Trophoblast cell (in vitro differentiated cells and primary cell): ENCODE data around the gene TMEM100.

ENCODE experiments used
- DNase-seq, 2 donors: peaks; one replicate each; pipeline ENCODE4 v3.0.0-alpha.2; 2016
- H2AFZ ChIP-seq: 2 replicates; pipeline ENCODE4 v1.6.1; 2013; ENCODE audit warnings: low read length, moderate library complexity, mild to moderate bottlenecking; ENCODE audit not compliant: insufficient read depth, poor library complexity
- H2AK5ac ChIP-seq: 2 replicates; pipeline ENCODE4 v1.6.1; 2013; ENCODE audit warnings: mild to moderate bottlenecking, low read length
- H2BK120ac ChIP-seq: 2 replicates; pipeline ENCODE4 v1.6.1; 2013; ENCODE audit warnings: low read length, mild to moderate bottlenecking, moderate library complexity; ENCODE audit not compliant: insufficient read depth, poor library complexity
- H2BK12ac ChIP-seq: 2 replicates; pipeline ENCODE4 v1.6.1; 2013; ENCODE audit warnings: mild to moderate bottlenecking, low read length, moderate library complexity
- H2BK5ac ChIP-seq: 2 replicates; pipeline ENCODE4 v1.6.1; 2013; ENCODE audit warnings: low read length, low read depth, moderate library complexity, mild to moderate bottlenecking; ENCODE audit not compliant: poor library complexity
- H3K14ac ChIP-seq: 2 replicates; pipeline ENCODE4 v1.6.1; 2013; ENCODE audit warnings: mild to moderate bottlenecking, low read length
- H3K18ac ChIP-seq: 2 replicates; pipeline ENCODE4 v1.6.1; 2013; ENCODE audit warnings: mild to moderate bottlenecking, low read length
- H3K23ac ChIP-seq: 2 replicates; pipeline ENCODE4 v1.6.1; 2013; ENCODE audit warnings: low read length
- H3K27ac ChIP-seq: 2 replicates; pipeline ENCODE4 v1.5.1; 2013; ENCODE audit warnings: low read depth, mild to moderate bottlenecking, inconsistent platforms, low read length, moderate library complexity
- H3K27me3 ChIP-seq: 2 replicates; pipeline ENCODE4 v1.6.1; 2013; ENCODE audit warnings: inconsistent platforms, mild to moderate bottlenecking, low read length, moderate library complexity; ENCODE audit not compliant: insufficient read depth
- H3K36me3 ChIP-seq, 2 experiments: 1 replicate in 1 of 2; 2 replicates in 1 of 2; pipeline ENCODE4 v1.6.1; 2013; ENCODE audit warnings: low read length in 2 of 2, mild to moderate bottlenecking in 2 of 2, moderate library complexity in 1 of 2; ENCODE audit not compliant: insufficient read depth in 2 of 2, control insufficient read depth in 1 of 2
- H3K4ac ChIP-seq: 2 replicates; pipeline ENCODE4 v1.6.1; 2013; ENCODE audit warnings: low read depth, mild to moderate bottlenecking, low read length, moderate library complexity
- H3K4me1 ChIP-seq, 2 experiments: 1 replicate in 1 of 2; 2 replicates in 1 of 2; pipeline ENCODE4 v1.6.1; 2013; ENCODE audit warnings: low read length in 2 of 2, mild to moderate bottlenecking in 2 of 2, moderate library complexity in 1 of 2; ENCODE audit not compliant: insufficient read depth in 2 of 2, control insufficient read depth in 1 of 2
- H3K4me2 ChIP-seq: 2 replicates; pipeline ENCODE4 v1.6.1; 2013; ENCODE audit warnings: inconsistent platforms, mild to moderate bottlenecking, low read length, moderate library complexity
- H3K4me3 ChIP-seq: 2 replicates; pipeline ENCODE4 v1.5.1; 2013; ENCODE audit warnings: mild to moderate bottlenecking, low read depth, low read length, inconsistent platforms
- H3K79me1 ChIP-seq: one replicate; pipeline ENCODE4 v1.6.1; 2013; ENCODE audit warnings: low read length
- H3K79me2 ChIP-seq: 2 replicates; pipeline ENCODE4 v1.6.1; 2013; ENCODE audit warnings: low read length, mild to moderate bottlenecking; ENCODE audit not compliant: control insufficient read depth, insufficient read depth, poor library complexity
- H3K9ac ChIP-seq: 2 replicates; pipeline ENCODE4 v1.6.1; 2013; ENCODE audit warnings: mild to moderate bottlenecking, low read length
- H3K9me3 ChIP-seq: 2 replicates; pipeline ENCODE4 v1.6.1; 2013; ENCODE audit warnings: low read depth, mild to moderate bottlenecking, control low read depth, inconsistent platforms, low read length; ENCODE audit not compliant: insufficient read depth
- H4K12ac ChIP-seq: 2 replicates; pipeline ENCODE4 v1.6.1; 2013; ENCODE audit warnings: low read depth, mild to moderate bottlenecking, low read length, moderate library complexity
- H4K8ac ChIP-seq: 2 replicates; pipeline ENCODE4 v1.6.1; 2013; ENCODE audit warnings: low read depth, mild to moderate bottlenecking, low read length, moderate library complexity
- H4K91ac ChIP-seq: one replicate; pipeline ENCODE4 v1.6.1; 2013; ENCODE audit warnings: low read depth, mild to moderate bottlenecking, low read length, moderate library complexity
- WGBS: extraction: QIAGEN DNeasy Blood & Tissue Kit; methylation state at CpG from one replicate; pipeline ENCODE4 v1.1.7; 2013; ENCODE audit warnings: missing lambda C conversion rate; ENCODE audit not compliant: insufficient read length, insufficient coverage; ENCODE audit errors: extremely low coverage; 5-methylcytosine and 5-hydroxymethylcytosine counted together

Gene TMEM100

DNA sequence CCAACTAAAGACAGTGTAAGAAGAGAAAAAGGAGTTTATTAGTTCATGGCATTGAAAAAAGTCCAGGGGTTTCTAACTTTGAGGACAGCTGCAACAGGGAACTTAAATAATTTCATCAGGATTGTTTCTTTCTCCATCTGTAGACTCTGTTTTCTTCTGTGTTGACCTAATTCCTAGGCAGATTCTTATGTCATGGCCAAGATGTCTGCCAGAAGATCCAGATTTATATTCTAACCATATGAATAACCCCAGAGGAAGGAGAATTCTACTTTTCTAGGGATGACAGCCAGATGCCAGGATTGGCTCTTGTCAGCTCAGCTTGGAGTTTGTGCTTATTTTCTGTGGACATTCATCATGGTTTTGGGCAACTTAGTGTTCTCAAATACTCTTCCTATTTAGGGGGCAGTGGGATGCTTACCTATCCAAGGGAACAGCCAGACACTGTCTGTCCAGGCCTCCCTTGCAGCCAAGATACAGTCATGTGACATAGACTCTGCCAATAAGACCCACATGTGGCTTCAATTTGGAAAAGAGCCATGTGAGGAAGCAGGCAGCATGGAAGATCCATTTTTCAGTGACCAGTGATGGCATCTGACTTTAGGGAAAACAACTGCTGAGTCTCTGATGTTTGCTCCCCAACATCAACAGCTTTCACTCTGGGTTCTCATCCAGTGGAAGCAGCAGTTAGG, 46.4 kb upstream of the TMEM100 start:
- Histone ChIP-seq H3K23ac (no peak overlapping the region), H4K91ac (peak overlapping the region; percentile 61)

DNA sequence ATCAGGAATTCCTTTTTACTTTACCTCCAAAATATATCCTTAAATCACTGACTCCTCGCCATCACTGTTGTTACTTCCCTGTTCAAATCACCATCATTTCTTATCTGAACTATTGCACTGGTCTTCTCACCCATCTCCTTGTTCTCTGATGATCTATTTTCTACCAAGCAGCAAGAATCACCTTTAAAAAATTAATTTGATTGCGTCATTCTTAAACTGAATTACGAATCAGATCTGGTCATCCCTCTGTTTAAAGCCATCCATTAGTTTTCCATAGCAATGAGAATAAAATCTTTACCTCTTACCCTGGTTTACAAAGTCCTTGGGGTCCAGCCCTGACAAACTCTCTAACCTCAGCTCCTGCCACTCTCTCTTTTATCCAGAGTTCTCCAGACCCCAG, 42.8 kb upstream of the TMEM100 start:
- Histone ChIP-seq H3K36me3 (no peaks in the 10 kb centered on the region), H3K4ac (no peak overlapping the region), H3K4me3 (no peak overlapping the region), H3K23ac (no peak overlapping the region), H3K27ac (no peak overlapping the region), H3K27me3 (no peaks in the 10 kb centered on the region), H3K9me3 (no peaks in the 10 kb centered on the region), H3K4me1 (peaks cover 9 to 13% of the 10 kb centered on the region in 2 experiments), H3K9ac (no peak overlapping the region), H3K79me2 (peaks cover 3% of the 10 kb centered on the region), H2BK5ac (no peak overlapping the region), H2BK120ac (no peak overlapping the region), H2AFZ (no peak overlapping the region), H4K12ac (no peak overlapping the region), H2AK5ac (no peak overlapping the region), H3K4me2 (no peak overlapping the region), H2BK12ac (no peak overlapping the region), H3K14ac (no peak overlapping the region), H4K8ac (no peak overlapping the region), H3K79me1 (peaks cover 10% of the 10 kb centered on the region), H4K91ac (no peak overlapping the region), H3K18ac (no peak overlapping the region)
- no CpG with 5 or more reads among the region's 3 CpGs for WGBS
- DNase-seq, result no peak

More for the DNA sequence above, 46.4 kb upstream of the TMEM100 start:
- Histone ChIP-seq H2BK5ac (peak overlapping the region; percentile 66), H3K4me2 (no peak overlapping the region), H4K8ac (peak overlapping the region; percentile 62), H3K4me3 (no peak overlapping the region), H3K9me3 (no peaks in the 10 kb centered on the region), H3K4me1 (peaks cover 9 to 11% of the 10 kb centered on the region in 2 experiments), H3K27ac (peak overlapping the region; percentile 37), H3K36me3 (peaks cover 7 to 11% of the 10 kb centered on the region in 2 experiments), H2AFZ (no peak overlapping the region), H2AK5ac (peak overlapping the region; percentile 35), H3K18ac (peak overlapping the region; percentile 57), H3K4ac (peak overlapping the region; percentile 31), H3K27me3 (no peaks in the 10 kb centered on the region), H2BK120ac (peak overlapping the region; percentile 84), H2BK12ac (peak overlapping the region; percentile 84), H3K79me1 (peaks cover 10% of the 10 kb centered on the region), H4K12ac (no peak overlapping the region), H3K14ac (peak overlapping the region; percentile 70), H3K9ac (no peak overlapping the region), H3K79me2 (peaks cover 3% of the 10 kb centered on the region)
- DNase-seq, result no peak

DNA sequence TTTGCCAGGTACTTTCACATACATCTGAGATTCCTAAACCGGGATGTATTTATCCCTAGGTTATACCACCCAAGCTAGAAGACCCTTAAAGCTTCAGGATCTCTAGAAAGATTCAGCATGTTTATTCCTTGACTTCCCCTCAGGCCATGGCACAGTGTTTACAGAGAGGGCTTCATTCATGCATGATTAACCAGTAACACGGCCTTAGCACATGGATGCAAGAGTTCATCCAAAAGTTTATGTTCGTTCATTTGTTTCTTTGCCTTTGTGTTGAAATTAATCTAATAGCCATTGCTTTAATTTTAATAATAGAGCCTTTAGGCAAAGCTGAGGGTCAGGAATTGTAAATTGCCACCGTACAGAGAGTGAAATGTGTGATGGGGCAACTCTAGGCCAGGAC, 41.9 kb upstream of the TMEM100 start:
- no CpG with 5 or more reads among the region's 4 CpGs for WGBS

DNA sequence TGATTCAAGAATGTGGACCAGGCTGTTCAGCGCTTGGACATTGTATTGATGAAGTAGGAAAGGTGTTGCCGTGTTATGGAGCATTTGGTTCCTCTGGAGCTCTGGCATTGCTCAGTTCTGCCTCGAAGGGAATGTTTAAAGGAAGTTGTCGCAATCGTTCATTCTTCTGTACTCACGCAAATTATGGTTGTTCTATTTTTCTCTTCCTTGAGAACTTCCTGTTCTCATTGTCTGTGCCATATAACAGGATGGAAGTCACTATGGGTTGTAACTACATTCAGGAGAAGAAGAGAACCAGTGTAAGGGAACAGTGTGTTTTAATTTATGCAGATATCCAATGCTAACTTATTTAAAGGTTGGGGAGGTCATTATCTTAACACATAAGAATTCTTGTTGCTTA, 41.2 kb upstream of the TMEM100 start:
- H2BK5ac ChIP-seq, result no peak overlapping the region
- no peak overlapping the region for H4K8ac ChIP-seq
- peak overlapping the region; percentile 51 for H2BK120ac ChIP-seq
- H2AK5ac ChIP-seq, result no peak overlapping the region
- H3K79me2 ChIP-seq, result no peaks in the 10 kb centered on the region
- no CpG with 5 or more reads among the region's 6 CpGs for WGBS
- no peak overlapping the region for H4K12ac ChIP-seq
- H3K18ac ChIP-seq, result no peak overlapping the region
- no peak overlapping the region for H3K4me2 ChIP-seq
- DNase-seq, result peak in 1 of 2 donors; percentile 50
- no peak overlapping the region for H3K9ac ChIP-seq
- H3K9me3 ChIP-seq, result no peaks in the 10 kb centered on the region
- H3K14ac ChIP-seq, result no peak overlapping the region
- H3K36me3 ChIP-seq, result no peaks in the 10 kb centered on the region
- no peak overlapping the region for H4K91ac ChIP-seq
- no peak overlapping the region for H3K23ac ChIP-seq
- no peak overlapping the region for H3K4ac ChIP-seq
- H3K4me3 ChIP-seq, result no peak overlapping the region
- H3K79me1 ChIP-seq, result no peaks in the 10 kb centered on the region
- H2AFZ ChIP-seq, result no peak overlapping the region
- peaks cover 0 to 2% of the 10 kb centered on the region in 2 experiments for H3K4me1 ChIP-seq
- no peak overlapping the region for H3K27ac ChIP-seq
- no peak overlapping the region for H2BK12ac ChIP-seq
- no peaks in the 10 kb centered on the region for H3K27me3 ChIP-seq

More for the DNA sequence above, 41.9 kb upstream of the TMEM100 start:
- no peak overlapping the region for H2BK5ac ChIP-seq
- H3K79me2 ChIP-seq, result peaks cover 3% of the 10 kb centered on the region
- no peak overlapping the region for H4K91ac ChIP-seq
- H3K4me2 ChIP-seq, result no peak overlapping the region
- no peak for DNase-seq
- H3K18ac ChIP-seq, result no peak overlapping the region
- H2AFZ ChIP-seq, result no peak overlapping the region
- no peak overlapping the region for H3K4me3 ChIP-seq
- H2AK5ac ChIP-seq, result no peak overlapping the region
- no peaks in the 10 kb centered on the region for H3K27me3 ChIP-seq
- H3K36me3 ChIP-seq, result no peaks in the 10 kb centered on the region
- no peak overlapping the region for H3K23ac ChIP-seq
- H3K79me1 ChIP-seq, result peaks cover 5% of the 10 kb centered on the region
- H4K8ac ChIP-seq, result no peak overlapping the region
- H3K4ac ChIP-seq, result no peak overlapping the region
- no peak overlapping the region for H3K27ac ChIP-seq
- H3K14ac ChIP-seq, result no peak overlapping the region
- no peak overlapping the region for H2BK12ac ChIP-seq
- H3K4me1 ChIP-seq, result peaks cover 6 to 7% of the 10 kb centered on the region in 2 experiments
- H3K9ac ChIP-seq, result no peak overlapping the region
- H2BK120ac ChIP-seq, result no peak overlapping the region
- no peaks in the 10 kb centered on the region for H3K9me3 ChIP-seq
- no peak overlapping the region for H4K12ac ChIP-seq
